Fibroblast of the aortic adventitia (primary cell): Measurements from ENCODE around the gene ZAR1. TPM values are rescaled to one million over a fixed set of nuclear protein-coding genes. Genes with fewer than 3 reads are reported as not detected.

Source experiments
- DNase-seq: peaks from one replicate; pipeline ENCODE4 v3.0.0-alpha.2; 2010; ENCODE audit warnings: low read depth
- H3K4me3 ChIP-seq: 2 replicates; pipeline ENCODE4 v1.5.1; 2011; ENCODE audit warnings: low read depth, mild to moderate bottlenecking, control low read depth, low read length, moderate library complexity
- total RNA-seq: library from RNA; depleted of rRNA; stranded (reverse); fragments of >200 nt; gene quantifications from 2 replicates; pipeline ENCODE4 v1.2.3, GENCODE V29; 2012; ENCODE audit warnings: low replicate concordance
- TF ChIP-seq, protein P1 (sequence below): IDR thresholded peaks from 2 replicates; pipeline ENCODE4 v1.5.1; 2011; ENCODE audit warnings: mild to moderate bottlenecking, low read length, control low read depth, inconsistent platforms; ENCODE audit not compliant: insufficient read depth

ZAR1 gene
- total RNA-seq, 1 donor, result not detected

DNA sequence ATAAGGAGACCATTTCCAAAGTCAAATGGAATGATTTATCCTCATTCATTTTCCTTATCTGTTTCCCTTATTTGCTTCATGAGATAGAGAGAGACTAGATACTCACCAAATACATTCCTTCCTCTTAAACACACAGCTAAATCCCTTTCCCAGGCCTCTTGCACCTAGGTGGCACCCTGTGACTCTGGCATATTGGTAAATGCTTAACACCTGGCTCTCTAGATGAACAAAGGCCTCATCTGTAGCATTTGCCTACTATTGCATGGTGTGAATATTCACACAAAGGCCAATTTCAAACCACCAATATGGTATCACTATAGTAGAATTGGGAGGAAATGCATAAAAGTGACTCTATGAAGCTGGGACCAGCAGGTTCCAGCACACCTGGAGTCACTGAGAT is 29.1 kb upstream of the ZAR1 start:
- DNase-seq, result no peak
- H3K4me3 ChIP-seq, result no peak overlapping the region
- TF ChIP-seq, protein P1, sequence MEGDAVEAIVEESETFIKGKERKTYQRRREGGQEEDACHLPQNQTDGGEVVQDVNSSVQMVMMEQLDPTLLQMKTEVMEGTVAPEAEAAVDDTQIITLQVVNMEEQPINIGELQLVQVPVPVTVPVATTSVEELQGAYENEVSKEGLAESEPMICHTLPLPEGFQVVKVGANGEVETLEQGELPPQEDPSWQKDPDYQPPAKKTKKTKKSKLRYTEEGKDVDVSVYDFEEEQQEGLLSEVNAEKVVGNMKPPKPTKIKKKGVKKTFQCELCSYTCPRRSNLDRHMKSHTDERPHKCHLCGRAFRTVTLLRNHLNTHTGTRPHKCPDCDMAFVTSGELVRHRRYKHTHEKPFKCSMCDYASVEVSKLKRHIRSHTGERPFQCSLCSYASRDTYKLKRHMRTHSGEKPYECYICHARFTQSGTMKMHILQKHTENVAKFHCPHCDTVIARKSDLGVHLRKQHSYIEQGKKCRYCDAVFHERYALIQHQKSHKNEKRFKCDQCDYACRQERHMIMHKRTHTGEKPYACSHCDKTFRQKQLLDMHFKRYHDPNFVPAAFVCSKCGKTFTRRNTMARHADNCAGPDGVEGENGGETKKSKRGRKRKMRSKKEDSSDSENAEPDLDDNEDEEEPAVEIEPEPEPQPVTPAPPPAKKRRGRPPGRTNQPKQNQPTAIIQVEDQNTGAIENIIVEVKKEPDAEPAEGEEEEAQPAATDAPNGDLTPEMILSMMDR, result no peak

DNA sequence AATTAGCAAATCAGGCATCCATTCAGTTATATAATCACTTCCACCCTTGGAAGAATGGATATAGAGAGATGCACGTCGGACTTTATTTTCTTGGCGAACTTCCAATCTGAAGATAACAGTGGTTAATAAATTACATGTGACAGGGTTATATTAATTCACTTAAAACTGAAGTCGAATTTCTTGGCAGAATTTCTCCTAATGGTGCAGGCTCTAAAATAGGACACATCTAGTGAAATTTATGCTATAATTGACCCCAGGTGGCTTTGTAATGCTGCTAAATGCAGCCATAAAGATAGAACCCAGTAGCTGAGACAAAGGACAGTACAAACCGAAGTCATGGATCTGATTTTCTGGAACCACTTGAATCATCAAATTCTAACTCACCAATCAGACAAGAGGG is 27.7 kb upstream of the ZAR1 start:
- no peak overlapping the region for H3K4me3 ChIP-seq
- TF ChIP-seq, protein P1, result no peak
- no peak for DNase-seq

DNA sequence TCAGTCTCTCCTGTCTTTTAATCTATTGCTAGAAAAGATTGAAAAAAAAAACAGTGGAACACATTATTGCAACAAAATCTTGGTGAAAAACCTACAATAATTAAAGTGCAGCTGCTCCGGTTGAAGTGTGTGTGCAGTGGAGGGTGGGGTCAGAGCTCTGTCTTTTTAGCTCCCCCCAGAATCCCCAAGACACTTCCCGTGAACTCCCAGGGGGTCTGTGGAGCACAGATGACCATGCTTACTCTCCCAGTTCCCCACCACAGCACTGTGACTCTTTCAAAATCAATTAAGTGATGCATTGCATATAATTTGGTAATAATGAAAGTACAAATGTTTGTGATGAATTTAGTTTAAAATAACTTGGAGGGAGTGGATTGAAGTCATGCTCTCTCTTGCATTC is 22.6 kb upstream of the ZAR1 start:
- no peak for DNase-seq
- TF ChIP-seq, protein P1, result no peak
- no peak overlapping the region for H3K4me3 ChIP-seq

DNA sequence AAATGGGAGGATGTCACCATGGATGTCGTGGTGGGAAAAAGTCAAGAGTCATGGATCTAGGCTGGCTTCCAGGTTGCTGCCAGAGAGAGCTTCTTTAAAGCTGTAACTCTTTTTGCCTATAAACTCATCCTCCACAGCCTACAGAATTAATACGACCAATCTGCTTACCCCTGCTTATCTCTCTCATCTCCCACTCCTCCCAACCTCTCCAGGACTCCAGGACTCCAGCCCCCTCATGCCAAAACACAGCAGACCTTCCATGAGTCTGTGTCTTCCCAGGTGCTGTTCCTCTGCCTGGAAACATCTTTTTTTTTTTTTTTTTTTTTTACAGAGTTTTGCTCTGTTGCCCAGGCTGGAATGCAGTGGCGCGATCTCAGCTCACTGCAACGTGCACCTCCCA is 22.2 kb upstream of the ZAR1 start:
- TF ChIP-seq, protein P1, result no peak
- no peak overlapping the region for H3K4me3 ChIP-seq
- no peak for DNase-seq

DNA sequence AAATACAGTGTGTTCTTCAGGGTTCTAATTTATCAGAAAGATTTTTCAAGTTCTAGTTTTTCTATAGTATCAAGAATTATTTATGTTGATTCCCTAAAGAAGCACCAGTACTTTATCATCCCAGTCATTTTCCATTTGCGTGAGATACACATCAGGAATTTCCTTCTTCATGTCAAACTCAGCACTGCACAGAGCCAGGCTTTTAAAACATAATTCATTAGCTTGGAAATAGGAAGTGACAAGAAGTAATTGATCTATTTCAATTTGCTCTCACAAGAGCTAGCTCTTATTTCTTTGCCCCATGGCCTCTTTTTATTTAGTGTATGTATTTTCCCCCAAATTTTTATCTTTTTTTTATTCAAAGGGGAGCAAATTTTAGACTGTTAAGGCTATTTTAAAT is 19.9 kb upstream of the ZAR1 start:
- TF ChIP-seq, protein P1, result no peak
- H3K4me3 ChIP-seq, result no peak overlapping the region
- no peak for DNase-seq

DNA sequence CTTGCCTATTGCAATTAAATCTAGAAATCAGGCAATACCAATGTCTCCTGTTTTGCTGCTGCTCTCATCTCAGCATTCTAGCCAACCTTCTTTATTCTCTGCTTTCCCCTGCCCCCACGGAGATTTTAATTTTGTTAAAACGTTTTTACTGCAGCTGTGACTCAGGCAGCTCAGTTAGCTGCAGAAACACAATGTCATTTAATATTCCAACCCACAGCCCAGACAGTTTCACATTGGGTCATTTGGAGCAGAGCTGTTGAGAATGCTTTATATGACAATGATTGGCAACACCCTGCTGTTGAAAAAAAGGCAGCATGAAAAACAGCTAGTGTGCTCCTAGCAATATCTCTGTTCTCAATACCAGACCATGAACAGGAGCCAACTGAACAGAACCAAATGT is 19.5 kb upstream of the ZAR1 start:
- TF ChIP-seq, protein P1, result no peak
- no peak for DNase-seq
- H3K4me3 ChIP-seq, result no peak overlapping the region

DNA sequence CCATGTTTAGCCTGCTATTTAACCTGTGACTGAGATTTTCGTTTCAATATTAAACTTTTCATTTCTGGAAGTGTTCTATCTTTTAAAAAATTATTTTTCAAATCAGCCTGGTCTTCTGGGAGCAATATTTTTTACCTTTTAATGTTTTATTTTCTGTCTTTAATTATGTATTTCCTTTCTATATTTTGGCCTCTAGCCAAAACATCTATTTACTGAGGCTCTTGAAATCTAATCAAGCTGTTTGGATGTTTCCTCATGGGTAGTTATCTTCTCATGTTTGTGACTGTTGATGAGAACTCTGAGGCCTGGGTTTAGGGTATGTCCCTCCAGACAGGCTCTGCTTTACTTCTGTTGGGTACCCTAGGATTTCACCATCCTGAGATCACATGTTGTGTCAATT is 17.3 kb upstream of the ZAR1 start:
- TF ChIP-seq, protein P1, result no peak
- DNase-seq, result no peak
- H3K4me3 ChIP-seq, result no peak overlapping the region
